HG03175 (cell line): ENCODE results near the gene GH2.
"Not testable (repeated sequence)": the region's sequence is repeated elsewhere in the genome, so short reads cannot be mapped to it uniquely, and the experiment has no call there.

ENCODE experiments used
- ATAC-seq: cut with Tn5 transposase; IDR thresholded peaks from one replicate; pipeline ENCODE4 v1.9.1; 2021; ENCODE audit warnings: mild to moderate bottlenecking, moderate library complexity; ENCODE audit not compliant: unreplicated experiment

The GH2 gene

DNA sequence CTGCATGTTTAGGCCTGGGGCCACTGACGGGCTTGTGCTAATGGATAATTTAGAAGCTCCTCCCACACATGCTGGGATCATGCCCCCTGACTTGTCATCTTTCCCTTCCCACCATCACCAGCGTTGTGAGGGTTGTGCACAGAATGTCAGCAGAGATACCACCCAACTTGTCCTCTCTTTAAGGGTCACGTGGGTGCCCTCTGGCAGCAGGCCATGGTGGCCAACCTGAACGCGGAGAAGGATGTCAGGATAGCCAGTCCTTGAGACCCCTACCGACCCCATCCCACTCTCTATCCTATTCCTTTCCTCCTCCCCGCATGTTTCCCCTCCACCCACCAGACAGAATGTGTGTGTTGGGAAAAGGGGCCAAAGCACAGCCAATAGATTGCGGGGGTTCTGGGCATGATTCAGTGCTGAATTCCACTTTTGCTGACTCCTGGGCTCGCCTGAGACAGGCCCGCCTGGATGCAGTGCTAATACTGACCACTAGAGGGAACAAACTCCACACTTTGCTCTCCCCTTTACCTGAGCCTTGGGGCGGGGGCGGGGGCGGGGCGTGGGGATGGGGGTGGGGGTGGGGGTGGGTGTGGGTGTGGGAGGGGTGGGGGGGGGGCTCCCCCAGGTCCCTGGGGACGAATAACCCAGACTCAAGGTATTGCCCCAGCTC lies at the start of gene GH2:
Gene GH2 (minus strand): TSS at position 10 of the 667 bp plus-strand sequence. CDS start 143 bp downstream, outside the sequence.
- no peak for ATAC-seq

GRCh38 chr17:63930951-63931575 lies 49.3 kb upstream of the GH2 start:
- no peak for ATAC-seq

DNA sequence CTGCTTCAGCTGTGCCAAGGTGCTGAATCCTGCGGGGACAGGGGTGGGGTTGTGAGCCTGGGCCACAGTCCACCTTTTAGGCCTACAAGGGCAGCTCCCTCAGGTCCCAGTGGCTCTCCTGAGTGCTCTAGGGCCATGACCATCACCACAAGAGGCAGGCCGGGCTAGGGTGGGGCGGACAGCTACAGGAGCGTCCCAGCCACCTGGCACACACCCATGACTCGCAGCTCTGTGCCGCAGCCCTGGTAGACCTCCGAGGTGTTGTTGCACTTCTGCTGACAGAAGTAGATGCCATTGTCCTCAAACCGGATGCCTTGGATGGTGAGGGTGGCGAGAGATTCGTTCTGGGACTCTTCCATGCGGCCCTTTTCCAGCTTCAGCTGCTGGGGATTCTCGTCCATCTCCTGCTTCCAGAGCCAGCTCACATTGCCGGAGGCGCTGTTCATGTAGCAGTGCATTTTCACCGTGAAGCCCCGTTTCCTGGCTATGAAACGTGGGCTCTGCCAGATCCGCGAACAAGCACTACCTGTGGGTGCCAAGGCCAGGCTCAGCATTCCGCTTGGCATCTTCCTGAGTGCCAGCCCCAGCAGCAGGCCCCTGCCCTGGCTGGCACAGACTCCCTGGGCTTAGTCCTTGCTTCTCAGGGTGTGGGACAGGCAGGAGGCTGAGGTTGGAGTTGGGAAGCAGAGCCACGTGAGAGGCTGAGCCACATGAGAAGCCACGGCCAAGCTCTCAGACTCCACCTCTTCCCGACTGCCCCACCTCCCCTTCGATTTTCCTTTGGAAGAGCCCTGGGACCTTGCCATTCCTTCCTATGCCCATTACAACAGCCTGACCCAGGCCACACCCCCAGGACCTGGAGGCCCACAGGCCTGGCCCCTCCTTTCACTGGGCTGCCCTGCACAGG lies 48.4 kb upstream of the GH2 start:
- no peak for ATAC-seq

- ATAC-seq, result no peak
These were observed 47.4 kb upstream of the GH2 start for GRCh38 chr17:63928966-63929695.

DNA sequence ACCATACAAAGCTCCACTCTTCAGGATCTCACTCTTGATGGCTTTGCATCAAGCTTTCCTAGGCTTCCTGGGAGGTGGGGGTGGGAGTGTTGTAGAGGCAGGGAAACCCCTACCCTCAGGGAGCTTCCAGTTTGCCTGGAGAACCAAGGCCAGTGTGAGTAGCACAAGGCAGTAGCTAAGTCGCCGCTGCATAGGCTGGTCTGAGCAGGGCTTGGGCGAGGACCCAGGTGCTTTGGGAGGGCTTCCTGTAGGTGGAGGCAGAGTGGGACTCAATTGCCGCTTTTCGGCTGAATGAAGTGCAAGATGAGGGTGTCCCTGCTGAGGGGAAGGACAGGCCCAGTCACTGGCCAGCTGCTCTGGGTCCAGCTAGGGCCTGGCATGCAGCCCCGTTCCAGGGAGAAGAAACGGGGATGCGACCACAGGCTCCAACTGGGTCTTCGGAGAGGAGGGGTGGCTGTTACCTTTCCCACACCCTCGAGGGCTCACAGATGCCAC lies 46.5 kb upstream of the GH2 start:
- ATAC-seq, result no peak

GRCh38 chr17:63927464-63928171 lies 45.9 kb upstream of the GH2 start:
- ATAC-seq, result no peak

GRCh38 chr17:63926164-63926563 lies 44.4 kb upstream of the GH2 start:
- ATAC-seq, result no peak

DNA sequence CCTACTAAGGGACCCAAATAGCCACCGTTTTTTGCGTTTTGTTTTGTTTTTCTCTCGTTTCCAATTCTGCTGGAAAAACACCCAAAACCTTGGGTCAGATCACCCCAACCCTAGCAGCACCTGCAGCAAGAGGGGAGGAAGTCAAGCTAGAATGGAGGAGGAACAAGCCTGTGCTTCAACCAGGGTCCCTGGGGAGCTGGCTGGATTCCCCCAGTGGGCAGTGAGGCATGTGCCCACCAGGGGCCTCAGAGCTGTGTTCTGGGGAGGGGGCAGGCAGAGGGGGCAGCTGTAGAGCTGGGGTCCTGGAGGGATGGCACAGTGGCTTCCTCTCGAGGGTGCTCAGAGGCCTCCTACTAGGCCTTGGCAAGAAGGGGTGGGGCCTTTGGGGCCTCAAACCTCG lies 43.9 kb upstream of the GH2 start:
- ATAC-seq, result no peak

GRCh38 chr17:63922402-63922801 lies 40.7 kb upstream of the GH2 start:
- ATAC-seq, result peak; percentile 58

DNA sequence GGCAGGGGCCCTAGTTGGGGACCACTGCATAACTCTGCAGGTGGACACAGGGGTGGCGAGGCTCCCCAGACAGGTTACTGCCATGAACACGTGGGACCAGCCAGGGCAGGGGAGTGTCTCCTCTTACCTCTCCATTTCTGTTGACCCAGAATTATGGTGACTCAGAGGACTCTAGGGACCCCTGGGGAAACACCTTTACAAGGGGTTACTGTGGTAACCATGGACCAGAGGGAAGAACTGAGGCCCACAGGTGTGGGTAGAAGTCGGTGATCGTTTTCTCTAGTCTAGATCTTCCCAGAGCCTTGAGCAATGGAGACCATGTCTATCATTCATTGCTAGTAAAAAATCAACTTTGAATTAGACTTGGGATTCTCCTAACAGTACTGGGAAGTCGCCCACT lies 39.0 kb upstream of the GH2 start:
- not testable (repeated sequence) for ATAC-seq

DNA sequence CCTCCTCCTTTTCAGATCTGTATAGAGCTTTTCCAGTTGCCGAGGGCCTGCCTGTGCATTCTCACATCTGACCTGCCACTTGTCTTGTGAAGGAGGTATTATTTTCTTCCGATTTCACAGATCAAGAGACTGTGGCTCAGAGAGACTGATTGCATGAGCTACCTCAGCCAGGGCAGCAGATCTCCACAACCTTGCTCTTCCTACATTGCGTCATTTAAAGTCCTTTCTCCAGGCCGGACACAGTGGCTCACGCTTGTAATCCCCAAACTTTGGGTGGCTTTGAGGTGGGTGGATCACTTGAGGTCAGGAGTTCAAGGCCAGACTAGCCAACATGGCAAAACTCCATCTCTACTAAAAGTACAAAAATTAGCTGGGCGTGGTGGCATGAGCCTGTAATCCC lies 38.3 kb upstream of the GH2 start:
- not testable (repeated sequence) for ATAC-seq

GRCh38 chr17:63919311-63919723 lies 37.6 kb upstream of the GH2 start:
- ATAC-seq, result peak; percentile 62

DNA sequence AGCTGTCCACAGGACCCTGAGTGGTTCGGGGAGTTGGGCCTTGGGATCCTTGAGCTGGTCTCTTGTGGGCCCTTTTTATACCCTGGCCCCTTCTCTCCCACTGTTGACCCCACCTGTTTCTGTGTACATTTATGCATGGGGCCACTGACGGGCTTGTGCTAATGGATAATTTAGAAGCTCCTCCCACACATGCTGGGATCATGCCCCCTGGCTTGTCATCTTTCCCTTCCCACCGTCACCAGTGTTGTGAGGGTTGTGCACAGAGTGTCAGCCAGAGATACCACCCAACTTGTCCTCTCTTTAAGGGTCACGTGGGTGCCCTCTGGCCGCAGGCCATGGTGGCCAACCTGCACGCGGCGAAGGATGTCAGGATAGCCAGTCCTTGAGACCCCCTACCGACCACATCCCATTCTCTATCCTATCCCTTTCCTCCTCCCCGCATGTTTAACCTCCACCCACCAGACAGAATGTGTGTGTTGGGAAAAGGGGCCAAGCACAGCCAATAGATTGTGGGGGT lies 37.1 kb upstream of the GH2 start, which contains the start of gene GH1:
Gene GH1 (minus strand): TSS at position 51 of the 517 bp plus-strand sequence. CDS start 63 bp downstream, outside the sequence.
- not testable (repeated sequence) for ATAC-seq

DNA sequence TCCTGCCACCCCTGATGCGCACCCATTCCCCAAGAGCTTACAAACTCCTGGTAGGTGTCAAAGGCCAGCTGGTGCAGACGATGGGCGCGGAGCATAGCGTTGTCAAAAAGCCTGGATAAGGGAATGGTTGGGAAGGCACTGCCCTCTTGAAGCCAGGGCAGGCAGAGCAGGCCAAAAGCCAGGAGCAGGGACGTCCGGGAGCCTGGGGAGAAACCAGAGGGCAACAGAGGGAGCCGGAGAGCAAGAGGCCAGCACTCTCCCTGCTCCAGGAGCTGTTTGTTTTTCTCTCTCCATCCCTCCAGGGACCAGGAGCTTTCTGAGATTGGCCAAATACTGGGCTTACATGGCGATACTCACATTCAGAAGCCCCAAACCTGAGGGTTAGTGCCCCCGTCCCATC lies 36.6 kb upstream of the GH2 start:
- ATAC-seq, result no peak

DNA sequence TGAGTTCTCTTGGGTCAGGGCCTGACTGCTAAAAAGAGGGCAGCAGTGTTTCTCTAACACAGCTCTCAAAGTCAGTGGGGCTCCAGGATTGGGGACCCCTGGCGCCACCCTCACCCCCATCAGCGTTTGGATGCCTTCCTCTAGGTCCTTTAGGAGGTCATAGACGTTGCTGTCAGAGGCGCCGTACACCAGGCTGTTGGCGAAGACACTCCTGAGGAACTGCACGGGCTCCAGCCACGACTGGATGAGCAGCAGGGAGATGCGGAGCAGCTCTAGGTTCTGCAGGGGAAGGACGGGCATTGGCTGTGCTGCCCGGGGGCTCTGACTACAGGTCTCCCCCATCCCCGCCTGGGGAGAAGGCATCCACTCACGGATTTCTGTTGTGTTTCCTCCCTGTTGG lies 35.9 kb upstream of the GH2 start:
- ATAC-seq, result no peak

DNA sequence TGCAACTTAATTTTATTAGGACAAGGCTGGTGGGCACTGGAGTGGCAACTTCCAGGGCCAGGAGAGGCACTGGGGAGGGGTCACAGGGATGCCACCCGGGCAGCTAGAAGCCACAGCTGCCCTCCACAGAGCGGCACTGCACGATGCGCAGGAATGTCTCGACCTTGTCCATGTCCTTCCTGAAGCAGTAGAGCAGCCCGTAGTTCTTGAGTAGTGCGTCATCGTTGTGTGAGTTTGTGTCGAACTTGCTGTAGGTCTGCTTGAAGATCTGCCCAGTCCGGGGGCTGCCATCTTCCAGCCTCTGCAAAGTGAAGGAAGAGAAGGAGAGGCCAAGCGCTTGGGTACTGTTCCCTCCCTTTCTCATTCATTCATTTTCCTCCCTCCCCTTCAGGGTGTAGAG lies 35.5 kb upstream of the GH2 start:
- ATAC-seq, result not testable (repeated sequence)

DNA sequence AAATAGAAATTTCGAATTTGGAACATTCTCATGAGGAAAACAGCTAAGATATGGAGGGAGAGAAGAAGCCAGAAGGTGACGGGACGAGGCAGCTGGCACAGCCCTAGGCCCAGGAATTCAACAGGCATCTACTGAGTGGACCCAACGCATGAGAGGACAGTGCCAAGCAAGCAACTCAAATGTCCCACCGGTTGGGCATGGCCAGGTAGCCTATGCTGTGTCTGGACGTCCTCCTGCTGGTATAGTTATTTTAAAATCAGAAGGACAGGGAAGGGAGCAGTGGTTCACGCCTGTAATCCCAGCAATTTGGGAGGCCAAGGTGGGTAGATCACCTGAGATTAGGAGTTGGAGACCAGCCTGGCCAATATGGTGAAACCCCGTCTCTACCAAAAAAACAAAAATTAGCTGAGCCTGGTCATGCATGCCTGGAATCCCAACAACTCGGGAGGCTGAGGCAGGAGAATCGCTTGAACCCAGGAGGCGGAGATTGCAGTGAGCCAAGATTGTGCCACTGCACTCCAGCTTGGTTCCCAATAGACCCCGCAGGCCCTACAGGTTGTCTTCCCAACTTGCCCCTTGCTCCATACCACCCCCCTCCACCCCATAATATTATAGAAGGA lies 34.9 kb upstream of the GH2 start:
- ATAC-seq, result no peak

GRCh38 chr17:63915753-63916152 lies 34.0 kb upstream of the GH2 start:
- ATAC-seq, result peak; percentile 54

GRCh38 chr17:63914471-63914870 lies 32.7 kb upstream of the GH2 start:
- ATAC-seq, result no peak
